Forelimb muscle (tissue), 1 donor: Measurements from ENCODE around the gene FMO2. TPM values are rescaled to one million over a fixed set of nuclear protein-coding genes. Genes with fewer than 3 reads are reported as not detected.
"Not testable (repeated sequence)": the region's sequence is repeated elsewhere in the genome, so short reads cannot be mapped to it uniquely, and the experiment has no call there.

Experiments
- DNase-seq: peaks from one replicate; pipeline ENCODE4 v3.0.0-alpha.2; 2013; ENCODE audit warnings: low read depth
- polyA plus RNA-seq: library from polyadenylated mRNA; unstranded; fragments of 120-200 nt; gene quantifications from one replicate; pipeline ENCODE4 v1.2.1, GENCODE V29; 2013; ENCODE audit not compliant: insufficient read length

Gene FMO2
- polyA plus RNA-seq, 1 donor = 1.2 TPM

- DNase-seq = no peak
Measured at GRCh38 chr1:171219346-171220080, 34.4 kb downstream of the FMO2 start.

GRCh38 chr1:171220081-171220420 lies 35.0 kb downstream of the FMO2 start:
- DNase-seq = no peak

DNA sequence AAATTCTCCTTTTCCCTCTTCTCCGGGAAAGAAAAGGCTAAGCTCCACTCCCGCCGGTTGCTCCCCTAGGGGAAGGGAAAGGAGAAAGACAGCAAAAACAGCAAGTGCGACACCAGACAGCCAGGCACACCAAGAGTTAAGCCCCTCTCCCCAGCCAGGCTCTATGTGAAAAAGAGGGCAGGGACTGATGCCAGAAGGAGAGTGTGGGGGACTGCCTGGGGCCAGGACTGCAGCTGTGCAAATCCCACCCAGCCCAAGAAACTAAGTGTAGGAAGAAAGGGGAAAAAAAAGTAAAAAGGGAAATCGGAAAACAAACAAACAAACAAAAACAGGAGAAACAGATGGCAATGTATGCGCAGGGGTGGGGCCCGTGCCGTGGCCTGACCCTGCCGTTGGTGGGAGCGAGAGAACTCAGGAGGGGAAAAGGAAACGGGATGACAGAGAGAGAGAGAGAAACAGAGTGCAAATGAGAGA lies 35.5 kb downstream of the FMO2 start:
- peak; percentile 60 for DNase-seq

GRCh38 chr1:171221665-171222591 lies 36.8 kb downstream of the FMO2 start:
- DNase-seq = no peak

- DNase-seq = no peak
Measured at GRCh38 chr1:171222936-171223335, 37.8 kb downstream of the FMO2 start.

DNA sequence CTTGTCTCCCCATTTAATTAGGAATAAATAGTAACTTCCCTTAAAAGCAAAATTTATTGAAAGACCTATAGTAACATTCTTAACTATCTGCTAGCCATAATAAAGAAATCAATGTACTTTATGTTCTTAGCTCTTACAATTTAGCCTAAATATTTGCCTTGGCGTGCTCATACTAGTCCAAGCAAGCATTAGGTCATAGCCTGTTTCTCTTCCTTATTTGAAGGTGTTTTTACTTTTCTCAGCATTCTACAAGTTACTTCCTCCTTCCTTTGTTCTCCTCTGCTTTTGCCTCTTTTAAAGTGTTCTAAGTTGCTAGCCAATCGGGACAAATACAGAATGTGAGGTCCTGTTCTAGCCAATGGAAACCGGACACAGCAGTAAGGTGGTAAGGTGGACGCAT lies 39.2 kb downstream of the FMO2 start:
- DNase-seq = not testable (repeated sequence)

GRCh38 chr1:171226747-171227370 lies 41.8 kb downstream of the FMO2 start:
- peak; percentile 46 for DNase-seq

DNA sequence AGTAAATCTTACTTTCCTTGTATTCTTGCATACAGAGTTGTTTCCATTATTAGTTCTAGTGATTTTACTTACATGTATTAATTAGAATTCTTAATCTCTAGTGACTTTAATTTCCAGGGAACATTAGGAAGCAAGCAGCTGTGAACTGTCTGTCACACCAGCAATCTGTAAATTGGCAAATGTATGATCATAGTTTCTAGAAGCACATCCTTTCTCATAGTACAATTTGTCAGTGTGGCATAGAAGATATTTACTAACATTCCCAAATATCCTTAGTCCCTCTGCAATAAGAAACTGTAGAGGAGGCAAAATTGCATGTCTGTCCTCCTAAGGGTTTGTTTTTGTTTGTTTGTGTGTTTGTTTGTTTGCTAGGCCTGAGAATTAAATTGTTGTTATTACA lies 46.2 kb downstream of the FMO2 start:
- DNase-seq = no peak

DNA sequence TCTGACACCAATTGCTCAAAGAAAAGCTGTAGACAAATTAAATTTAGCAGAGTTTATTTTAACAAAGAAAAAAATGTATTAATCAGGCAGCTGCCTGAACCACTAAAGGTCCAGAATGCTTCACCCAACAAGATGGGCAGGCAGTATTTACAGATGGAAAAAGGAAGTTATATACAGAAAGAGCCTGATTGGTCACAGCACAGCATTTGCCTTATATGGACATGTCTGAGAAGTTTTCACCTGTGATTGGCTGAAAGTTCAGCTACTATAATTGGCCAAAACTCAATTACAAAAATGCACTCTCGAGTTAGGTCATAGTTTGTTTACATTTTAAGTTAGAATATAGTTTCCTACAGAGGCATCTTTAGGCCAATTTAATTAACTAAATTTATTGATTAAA lies 48.1 kb downstream of the FMO2 start:
- DNase-seq = no peak

- not testable (repeated sequence) for DNase-seq
Measured at GRCh38 chr1:171236231-171236630, 51.1 kb downstream of the FMO2 start.

GRCh38 chr1:171243878-171244277 lies 58.8 kb downstream of the FMO2 start:
- no peak for DNase-seq

DNA sequence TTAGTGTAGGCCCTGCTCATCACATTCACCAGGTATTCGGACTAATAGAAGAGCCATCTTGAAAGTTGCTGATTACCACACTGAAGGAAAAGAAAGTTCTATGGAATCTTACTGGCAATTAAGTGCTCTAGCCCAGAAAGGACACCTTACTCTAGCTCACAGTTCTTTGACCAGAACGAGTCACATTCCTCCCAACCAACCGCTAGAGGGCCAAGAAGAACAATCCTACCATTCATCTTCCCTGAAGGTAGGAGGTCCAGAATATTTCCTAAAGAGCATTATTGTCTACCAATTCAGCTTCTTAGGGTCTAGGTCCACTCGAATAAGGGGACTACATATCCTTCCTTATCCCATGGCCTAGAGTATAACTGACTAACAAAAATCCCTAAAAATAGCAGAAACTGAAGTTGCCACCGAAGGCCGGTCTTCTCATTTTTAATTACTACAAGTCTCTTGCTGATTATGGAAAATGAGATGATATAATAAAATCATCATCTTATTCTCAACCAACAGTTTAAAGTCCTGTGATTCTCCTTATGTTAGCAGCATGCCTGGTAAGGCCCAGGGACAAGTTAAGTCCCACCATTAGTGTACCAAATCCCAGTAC lies 60.5 kb downstream of the FMO2 start:
- no peak for DNase-seq

GRCh38 chr1:171247501-171247900 lies 62.4 kb downstream of the FMO2 start:
- DNase-seq = no peak

DNA sequence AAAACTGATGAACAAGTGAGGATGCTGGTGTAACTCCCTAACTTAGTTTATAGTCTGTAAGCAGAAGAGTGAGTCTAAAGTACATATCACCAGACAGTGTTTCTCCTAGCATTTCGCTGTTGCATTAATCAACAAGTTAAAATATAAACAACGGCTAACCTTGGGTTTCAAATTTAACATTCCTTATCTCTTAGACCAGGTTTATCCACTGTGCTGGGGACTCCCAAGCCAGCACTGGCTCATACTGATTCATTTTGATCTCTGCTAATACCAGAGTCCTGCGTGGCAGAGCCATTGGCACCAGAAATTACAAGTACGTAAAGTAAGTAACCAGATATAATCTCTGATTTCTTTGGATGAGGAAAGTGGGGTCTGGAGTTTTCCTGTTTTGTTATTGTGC lies 63.2 kb downstream of the FMO2 start, which contains the start of gene FMO1:
Gene FMO1 (plus strand): TSS at position 193 of the 400 bp plus-strand sequence. CDS start 9,594 bp downstream, outside the sequence.
- no peak for DNase-seq

- no peak for DNase-seq
Measured at GRCh38 chr1:171248841-171249240, 63.7 kb downstream of the FMO2 start.

DNA sequence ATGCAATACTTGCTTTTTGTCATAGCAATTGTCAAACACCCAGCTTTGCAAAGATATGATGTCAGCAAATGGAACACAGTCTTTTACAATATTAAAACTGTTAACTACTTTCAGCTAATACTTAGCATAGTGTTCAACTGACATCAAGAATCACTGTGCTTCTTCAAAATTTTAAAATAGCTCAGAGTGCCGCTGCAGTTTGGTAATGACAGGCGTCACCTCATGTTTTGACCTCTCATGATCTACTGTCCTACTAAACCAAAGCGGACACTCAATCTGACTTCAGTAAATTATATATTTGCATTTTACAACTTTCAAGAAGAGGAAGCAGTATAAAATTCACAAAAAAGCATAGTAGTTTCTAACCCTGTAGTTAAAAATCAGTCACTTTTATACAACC lies 65.2 kb downstream of the FMO2 start:
- no peak for DNase-seq

- DNase-seq = peak; percentile 24
Measured at GRCh38 chr1:171251042-171251951, 66.2 kb downstream of the FMO2 start.

- DNase-seq = no peak
Measured at GRCh38 chr1:171251952-171252300, 66.8 kb downstream of the FMO2 start.

DNA sequence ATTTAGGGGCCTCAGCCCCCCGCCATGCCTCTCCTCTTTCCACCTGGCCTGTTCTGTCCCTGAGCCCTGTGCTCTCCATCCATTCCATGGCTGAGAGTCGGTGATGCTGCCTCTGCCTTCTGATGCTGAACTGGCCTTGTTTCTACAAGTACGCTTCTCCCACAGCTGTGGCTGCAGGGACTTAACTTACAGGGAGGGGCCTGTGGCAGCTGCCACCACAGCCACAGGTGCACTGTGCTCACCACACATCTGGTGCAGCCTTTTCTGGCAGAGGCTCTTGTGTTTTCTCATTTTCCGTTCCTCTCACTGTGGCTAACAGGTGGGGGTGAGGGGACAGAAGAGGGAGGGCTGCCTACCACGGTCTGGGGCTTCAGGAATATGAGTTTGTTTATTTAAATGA lies 67.4 kb downstream of the FMO2 start:
- DNase-seq = no peak

DNA sequence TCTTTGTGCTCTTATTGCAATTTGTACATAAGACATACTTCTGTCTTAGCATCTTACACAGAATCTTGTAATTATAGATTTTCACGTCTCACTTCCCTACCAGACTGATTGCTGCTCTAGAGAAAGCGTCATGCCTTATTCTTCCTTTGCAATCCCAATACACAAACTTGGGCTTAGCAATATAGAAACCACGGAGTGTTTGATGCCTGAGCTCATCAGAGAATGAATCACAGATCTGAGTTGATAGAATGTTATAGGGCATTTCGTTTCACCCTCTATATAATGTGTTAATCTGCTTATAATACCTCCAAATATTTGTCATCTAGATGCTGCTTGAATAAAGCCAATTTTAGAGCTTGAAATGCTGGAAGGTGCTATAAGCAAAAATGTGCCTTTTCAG lies 69.8 kb downstream of the FMO2 start:
- no peak for DNase-seq
